Measurements from ENCODE around the gene FLT4. TPM values are rescaled to one million over a fixed set of nuclear protein-coding genes. Genes with fewer than 3 reads are reported as not detected.

FLT4 gene
- polyA plus RNA-seq, 1 donor, result 7.3 TPM

DNA sequence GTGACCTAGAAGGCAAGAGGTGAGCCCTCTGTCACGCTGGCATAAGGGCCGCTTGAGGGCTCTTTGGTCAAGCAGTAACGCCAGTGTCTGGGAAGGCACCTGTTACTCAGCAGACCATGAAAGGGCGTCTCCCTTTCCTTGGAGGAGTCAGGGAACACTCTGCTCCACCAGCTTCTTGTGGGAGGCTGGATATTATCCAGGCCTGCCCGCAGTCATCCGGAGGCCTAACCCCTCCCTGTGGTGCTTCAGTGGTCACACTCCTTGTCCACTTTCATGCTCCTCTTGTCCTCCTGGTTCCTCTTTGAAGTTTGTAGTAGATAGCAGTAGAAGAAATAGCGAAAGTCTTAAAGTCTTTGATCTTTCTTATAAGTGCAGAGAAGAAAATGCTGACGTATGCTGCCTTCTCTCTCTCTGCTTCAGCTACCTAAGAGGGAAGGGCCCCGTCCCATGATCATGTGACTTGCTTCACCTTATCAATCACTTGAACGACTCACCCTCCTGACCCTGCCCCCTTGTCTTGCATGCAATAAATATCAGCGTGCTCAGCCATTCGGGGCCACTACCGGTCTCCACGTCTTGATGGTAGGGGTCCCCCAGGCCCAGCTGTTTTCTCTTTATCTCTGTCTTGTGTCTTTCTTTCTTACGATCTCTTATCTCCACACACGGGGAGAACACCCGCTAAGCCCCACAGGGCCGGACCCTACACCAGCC lies 41.4 kb downstream of the FLT4 start:
- no peak for DNase-seq (ENCODE audit: low read depth)

DNA sequence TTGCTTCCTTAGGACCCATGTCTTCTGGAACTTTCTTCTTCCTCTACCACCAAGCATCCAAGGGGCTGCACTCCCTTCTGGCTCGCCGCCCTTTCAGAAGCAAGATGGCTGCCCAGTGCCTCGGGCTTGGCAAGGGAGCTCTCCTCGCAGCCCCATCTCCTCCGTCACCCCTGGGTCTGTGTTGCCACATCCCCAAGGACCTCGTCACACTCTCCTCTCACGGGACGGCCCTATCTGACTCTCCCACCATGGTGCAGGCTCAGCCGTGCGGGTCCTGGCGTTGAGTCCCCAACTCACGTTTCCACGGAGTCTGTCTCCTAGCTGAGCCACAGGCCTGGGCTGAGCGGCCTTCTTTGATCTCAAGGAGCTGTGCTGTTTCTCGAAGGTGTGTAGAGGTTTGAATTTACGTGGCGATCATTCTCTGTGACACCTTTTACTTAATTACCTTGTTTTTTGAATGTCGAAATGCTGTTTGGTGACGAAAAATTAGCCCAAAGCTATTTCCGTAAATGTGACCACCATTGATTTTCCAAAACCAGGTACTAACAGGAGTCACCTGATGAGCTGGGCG lies 43.1 kb downstream of the FLT4 start:
- no peak for DNase-seq (ENCODE audit: low read depth)

DNA sequence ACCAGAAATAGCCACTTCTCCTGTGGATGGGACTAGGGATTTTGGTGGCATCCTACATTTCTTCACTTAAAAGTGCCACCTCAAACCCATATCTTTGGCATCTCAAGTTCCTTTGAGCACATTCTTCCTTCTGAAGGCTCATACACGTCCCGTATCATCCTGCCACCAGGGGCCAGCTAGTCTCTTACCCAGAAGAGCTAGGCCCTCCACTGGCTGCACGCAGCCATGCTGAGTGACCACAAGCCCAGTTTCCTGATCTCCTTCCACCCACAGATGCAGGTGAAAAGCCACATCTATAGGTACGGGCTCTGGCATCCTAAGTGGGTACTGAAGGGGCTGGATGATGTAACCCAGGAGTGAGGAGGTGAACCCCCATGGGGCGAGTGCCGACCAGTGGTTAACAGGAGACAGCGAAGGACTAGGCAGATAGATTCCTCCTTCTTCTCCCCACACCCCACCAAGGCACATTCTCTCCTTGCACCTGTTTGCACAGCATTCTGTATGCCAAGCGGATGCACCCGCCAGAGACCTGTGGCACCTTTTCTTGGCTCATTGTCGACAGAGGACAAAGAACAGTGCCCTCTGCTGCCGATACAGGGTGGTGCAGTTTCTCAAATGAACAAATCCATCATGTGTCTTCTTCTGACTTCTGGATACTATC lies 43.7 kb downstream of the FLT4 start:
- no peak for DNase-seq (ENCODE audit: low read depth)

DNA sequence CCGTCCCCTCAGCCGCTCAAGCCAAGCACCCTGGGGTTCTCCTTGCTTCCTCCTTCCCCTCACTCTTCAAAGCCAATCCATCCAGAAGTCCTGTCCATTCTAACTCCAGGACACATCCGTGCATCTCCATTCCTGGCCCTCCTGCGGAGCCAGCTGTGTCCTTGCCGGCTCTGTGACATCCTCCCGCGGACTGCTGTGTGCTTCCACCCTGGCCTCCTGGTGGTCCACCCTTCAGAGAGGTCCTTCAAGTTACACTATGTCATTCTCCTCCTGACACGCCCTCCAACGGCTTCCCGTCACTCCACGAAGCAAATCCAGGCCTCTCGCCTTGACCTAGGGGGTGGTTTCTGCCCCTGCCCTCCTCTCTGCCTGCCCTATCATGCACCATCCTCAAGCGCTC lies 45.1 kb downstream of the FLT4 start:
- DNase-seq (ENCODE audit: low read depth), result no peak

DNA sequence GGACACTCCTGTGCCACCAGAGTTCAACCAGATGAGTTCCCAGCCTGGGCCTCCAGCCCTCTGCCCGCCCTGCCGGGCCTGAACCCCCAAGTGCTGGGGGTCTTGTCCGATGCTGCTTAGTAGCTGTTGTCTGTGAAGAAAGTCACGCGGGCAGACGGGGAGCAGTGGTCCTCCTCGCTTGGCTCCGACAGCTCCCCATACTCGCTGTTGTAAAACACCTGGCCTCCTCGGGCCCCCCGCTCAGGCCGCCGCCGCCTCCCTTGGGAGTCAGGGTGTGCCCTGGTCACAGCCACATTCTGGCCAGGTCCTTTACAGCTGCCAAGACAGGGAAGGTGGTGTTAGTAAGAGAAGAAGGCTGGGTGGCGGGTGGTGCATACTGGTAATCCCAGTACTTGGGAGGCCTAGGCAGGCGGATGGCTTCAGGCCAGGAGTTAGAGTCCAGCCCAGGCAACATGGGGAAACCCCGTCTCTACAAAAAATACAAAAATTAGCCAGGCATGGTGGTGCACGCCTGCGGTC lies 46.3 kb downstream of the FLT4 start:
- DNase-seq (ENCODE audit: low read depth), result no peak

DNA sequence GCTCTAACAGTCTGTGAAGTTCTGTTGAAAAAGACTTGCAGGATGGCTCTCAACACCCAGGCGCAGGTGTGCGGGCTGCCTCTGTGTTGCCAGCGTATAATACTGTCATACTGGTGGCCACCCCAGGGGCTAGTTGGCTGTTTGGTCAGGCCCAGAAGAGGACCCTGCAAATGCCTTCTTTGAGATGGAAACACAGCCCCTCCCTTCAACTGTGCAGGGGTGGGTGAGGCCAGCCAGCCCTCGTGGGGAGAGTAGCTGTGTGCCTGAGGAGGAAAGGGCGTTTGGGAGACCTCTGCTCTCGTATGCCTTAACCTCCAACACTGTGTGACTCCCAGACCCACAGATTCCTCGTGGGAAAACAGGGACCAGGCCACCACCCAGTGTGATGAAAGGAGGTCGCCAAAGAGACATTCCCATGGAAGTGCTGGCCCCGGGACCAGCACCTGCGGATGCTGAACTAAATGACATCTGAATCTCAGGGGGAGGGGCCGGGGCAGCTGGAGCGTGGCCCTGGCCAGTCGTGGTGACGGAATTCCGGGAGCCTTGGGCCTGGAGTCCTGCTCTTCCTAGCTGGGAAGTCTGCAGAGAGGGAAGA lies 46.8 kb downstream of the FLT4 start:
- DNase-seq (ENCODE audit: low read depth), result no peak

DNA sequence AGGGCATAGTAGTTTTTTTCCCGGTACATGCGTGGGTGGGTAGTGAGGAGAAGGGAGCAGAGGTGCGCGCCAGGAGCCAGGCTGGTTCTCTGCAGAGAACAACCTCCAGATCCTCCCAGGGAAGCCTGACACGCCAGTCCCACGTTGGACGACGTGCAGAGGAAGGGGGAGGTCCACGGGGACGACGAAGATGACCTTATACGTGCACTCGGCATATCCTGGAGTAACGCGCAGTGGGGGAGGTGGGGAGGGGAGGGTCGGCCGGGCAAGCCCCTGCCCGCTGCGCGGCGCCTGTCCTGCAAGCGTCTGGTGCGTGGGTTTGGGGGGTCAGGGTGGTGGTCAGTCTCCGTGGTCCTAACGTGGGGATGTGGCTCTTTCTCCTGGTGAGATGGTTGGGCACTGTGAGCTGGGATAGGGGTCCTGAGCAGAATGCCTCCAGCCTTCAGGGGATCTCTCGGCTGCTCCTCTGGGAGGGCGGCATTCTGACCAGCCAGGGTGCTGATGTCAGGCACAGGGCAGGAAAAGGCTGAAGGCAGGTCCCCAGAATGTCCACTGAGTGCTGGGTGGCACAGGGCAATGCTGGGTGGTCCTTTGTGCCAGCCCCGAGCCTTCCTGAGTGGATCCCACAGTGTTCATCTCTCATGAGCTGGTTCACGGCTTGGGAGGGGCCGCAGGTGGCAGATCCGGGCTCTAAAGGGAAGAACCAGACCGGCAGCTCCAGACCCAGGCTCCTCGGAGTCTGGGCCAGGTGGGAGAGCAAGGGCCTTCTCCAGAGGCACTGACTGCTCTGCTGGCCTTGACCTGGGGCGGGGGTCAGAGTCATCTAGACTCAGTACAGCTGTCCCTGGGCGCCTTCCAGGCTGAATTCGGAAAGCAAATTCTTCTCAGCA lies 47.6 kb downstream of the FLT4 start:
- no peak for DNase-seq (ENCODE audit: low read depth)

DNA sequence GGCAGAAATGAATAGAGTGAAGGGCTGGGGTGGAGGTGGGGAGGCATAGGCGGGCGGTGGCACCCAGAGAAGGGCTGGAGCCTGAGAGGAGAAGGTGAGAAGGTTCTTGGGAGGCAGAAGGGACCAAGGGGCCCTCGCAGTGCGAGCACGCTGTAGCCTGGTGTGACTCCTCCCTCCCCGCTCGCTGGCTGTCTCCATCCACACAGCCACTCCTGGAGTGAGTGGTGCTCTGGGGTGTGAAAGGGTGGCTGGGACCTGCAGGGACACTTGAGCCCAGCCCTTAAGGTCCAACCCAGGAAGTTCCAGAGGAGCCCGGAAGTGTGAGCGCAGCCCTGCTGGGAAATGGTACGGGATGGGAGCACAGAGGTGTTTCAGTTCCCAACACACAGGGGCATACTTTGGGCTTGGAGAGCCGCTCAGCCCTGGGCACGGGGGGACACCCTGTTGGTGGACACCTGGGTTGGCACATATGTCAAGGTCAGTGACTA lies 48.8 kb downstream of the FLT4 start:
- DNase-seq (ENCODE audit: low read depth), result no peak

DNA sequence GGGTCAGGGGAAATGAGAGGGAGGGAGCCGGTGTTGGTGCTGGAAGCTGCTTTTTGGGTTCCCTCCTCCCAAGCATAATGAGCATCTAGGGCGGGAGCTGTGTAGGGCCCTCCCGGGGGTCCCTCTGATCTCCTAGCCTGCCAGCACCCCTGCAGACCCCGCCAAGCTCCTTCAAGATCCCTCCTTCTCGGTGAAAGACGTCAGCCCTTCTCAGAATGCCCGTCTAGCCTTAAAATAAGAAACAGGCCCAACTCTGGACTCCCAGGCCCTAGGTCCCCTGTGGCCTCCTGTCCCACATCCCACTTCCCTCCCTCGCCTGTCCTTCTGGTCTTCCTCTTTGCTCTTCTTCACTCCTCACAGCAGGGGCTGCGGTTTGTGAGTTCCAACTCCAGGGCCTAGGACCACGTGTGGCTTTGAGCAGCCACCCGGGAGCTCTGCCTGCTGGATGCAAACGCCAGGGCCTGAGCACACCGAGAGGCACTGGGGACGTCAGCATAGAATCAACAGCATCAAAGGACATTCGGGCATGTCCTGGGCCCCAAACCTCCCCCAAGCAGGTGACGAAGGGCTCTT lies 49.3 kb downstream of the FLT4 start:
- DNase-seq (ENCODE audit: low read depth), result no peak

DNA sequence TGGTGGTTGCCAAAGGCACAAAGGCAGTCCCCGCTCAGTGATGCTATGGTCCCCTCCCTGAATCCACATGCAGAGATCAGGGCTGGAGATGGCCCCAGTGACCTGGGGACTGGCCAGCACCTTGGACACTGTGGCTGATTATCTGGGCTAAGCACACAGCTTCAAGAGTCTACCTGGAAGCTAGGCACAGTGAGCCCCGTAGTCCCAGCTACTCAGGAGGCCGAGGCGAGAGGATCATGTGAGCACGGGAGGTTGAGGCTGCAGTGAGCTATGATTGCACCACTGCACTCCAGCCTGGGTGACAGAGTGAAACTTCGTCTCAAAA lies 49.8 kb downstream of the FLT4 start:
- no peak for DNase-seq (ENCODE audit: low read depth)

DNA sequence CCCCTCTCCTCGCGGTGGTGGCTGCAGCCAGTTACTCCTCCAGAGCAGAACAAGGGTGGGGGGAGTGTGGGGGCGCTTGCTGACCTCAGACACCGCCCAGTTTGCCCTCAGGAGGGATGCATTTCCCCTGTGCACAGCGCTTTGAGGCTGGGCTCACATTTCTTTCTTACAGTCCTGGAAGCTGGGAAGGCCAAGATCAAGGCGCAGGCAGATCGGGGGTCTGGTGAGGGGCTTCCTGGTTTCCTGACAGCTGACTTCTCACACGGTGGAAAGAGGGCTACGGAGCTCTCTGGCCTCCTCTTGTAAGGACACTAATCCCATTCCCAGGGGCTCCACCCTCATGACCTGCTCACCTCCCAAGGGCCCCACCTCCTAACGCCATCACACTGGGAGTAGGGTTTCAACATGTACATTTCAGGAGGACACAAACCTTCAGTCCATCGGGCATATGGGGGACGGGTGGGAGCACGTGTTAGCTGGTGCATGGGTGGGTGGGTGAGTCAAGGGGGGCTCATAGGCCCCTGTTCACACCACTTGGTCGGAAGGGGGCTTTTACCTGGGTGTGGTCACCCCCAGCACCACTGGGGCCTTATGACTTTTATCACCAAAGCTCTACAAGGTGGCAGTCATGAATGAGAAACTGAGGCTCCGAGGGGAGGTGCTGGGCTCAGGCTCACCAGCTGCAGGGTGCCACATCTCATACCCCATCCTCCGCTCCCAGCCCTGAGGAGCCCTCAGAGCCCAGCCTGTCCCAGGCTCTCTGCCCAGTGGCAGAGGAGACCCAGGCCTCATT lies 50.4 kb downstream of the FLT4 start:
- no peak for DNase-seq (ENCODE audit: low read depth)

DNA sequence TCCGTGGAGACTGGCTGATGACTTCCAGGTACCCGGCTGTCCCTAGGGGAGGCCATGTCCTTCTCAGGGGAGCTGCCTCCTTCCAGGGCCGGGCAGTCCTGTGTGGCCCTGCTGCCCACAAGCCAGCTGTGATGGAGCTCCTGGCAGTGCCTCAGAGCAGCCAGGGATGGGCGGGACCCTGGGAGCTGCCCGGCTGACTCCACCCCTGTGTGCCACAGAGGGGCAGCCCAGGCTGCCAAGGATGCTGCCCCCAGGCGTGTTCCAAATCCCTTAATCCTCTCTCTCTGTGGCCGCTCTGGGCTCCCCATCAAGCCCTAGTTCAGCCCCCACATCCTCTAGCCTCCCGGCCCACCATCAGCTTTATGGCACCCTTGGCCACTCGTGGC lies 51.1 kb downstream of the FLT4 start:
- no peak for DNase-seq (ENCODE audit: low read depth)

DNA sequence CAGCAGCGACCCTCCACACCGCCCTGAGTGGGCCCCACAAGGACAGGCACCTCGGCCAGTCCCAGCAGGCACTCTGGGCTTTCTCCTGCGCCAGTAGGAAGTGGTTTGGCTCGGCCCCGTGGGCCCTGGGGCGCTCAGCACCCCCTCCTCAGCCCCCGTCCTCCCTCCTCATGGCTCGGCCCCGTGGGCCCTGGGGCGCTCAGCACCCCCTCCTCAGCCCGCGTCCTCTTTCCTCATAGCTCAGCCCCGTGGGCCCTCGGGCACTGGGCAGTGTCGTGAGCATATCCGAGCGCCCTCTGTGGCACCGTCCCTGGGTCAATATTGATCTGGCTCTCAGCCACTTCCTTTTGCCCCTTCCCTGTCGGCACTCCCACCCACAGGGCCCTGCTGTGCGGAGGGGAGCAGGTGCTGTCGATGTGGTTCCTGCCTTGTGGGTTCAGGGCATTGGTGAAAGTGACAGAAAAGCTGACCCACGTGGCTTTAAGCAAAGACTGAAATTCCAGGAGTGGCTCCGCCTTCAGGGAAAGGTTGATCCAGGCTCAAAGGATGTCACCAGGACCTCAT lies 52.6 kb downstream of the FLT4 start:
- no peak for DNase-seq (ENCODE audit: low read depth)

DNA sequence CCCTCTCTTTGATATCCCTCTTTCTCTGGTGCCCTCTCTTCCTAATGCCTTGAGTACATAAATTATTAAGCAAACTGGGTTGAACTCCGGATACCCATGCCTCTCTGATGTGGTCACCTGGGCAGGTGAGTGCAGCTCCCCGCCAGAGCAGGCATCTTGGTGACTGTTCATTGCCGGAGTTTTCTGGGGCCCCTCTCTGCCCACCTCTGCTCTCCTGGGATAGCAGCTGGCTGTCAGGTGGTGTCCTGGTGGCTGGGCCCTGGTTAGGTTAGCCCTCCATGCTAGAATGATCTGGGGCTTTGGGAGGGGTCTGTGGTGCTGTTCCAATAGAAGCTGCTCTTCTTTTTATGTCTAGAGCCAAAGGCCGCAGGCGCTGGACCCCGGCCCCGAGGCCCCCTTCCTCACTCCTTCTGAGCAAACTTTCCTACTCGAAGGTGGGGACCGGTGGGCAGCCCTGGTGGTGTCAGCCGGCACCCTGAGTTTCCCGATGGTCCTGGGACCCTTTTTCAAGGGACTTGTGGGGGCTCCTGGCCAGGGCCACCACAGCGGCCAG lies 53.2 kb downstream of the FLT4 start:
- DNase-seq (ENCODE audit: low read depth), result no peak

DNA sequence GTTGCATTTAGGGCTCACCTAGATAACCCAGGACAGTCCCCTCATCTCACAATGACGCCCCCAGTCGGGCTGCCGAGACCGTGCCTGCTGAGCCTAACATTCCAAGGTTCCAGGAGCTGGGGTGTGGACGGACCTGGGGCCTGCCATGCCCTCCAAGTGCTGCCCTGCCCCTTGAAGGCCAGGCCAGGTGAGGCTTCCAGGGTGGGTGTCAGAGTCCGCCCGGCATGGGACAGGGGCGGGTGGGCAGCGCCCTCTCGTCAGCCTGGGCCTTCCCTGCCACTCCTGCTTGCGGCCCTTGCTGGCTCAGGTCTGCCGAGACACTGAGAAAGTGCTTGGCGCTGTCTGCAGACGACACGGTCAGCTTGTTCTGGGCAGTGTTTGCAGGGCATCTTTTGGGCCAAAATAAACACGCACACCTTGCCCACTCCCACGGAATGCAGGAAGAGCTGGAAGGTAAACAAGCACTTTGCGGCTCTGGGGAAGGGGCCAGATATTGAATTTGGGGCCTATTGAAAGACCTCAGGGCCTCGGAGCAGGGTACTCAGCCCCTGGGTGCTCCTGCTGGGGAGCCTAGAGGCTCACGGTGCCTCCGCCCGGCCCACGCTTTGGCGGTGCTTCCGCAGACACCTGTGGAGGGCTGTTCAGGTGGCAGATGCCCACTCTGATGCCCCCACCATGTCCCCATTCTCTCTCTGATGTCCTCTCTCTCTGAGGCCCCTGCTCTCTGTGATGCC lies 53.9 kb downstream of the FLT4 start:
- no peak for DNase-seq (ENCODE audit: low read depth)

DNA sequence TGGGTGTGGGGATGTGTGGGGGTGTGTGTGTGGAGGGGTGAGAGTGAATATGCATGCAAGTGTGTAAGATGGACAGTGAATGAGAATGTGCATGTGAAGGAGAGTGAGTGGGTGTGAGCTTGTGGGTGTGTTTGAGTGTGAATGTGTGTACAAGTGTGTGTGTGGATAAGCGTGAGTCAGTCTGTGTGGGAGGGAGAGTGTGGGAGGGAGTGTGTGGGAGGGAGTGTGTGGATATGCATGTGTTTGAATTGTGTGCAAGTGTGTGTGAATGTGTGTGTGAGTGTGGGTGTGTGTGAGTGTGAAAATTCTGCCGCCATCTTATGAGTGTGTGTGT lies 54.4 kb downstream of the FLT4 start:
- no peak for DNase-seq (ENCODE audit: low read depth)

DNA sequence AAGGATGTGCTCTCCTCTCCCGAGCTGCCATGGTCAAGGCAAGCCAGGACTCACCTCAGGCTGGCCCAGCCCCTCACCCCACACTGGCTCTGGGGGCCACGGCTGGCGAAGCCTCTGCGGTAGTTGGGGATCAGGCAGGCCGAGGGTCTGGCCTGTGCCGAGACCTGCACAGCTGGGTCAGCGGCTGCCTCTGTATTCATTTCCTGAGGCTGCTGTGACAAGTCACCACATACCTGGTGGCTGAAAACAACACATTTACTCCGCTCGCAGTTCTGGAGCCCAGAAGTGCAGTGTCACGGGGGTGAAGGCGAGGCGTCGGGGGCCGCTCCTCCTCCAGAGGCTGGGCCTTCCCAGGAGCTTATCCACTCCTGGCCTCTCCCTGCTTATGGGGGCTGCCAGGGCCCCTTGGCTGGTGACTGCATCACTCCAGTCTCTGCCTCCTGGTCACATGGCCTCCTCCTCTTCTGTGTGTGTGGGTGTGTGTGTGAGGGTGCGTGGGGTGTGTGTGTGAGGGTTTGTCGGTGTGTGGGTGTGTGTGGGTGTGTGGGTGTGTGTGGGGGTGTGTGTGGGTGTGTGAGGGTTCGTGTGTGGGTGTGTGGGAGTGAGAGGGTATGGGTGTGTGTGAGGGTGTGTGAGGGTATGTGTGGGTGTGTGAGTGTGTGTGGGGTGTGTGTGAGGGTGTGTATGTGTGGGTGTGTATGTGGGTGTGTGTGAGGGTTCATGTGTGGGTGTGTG lies 54.9 kb downstream of the FLT4 start:
- DNase-seq (ENCODE audit: low read depth), result no peak

DNA sequence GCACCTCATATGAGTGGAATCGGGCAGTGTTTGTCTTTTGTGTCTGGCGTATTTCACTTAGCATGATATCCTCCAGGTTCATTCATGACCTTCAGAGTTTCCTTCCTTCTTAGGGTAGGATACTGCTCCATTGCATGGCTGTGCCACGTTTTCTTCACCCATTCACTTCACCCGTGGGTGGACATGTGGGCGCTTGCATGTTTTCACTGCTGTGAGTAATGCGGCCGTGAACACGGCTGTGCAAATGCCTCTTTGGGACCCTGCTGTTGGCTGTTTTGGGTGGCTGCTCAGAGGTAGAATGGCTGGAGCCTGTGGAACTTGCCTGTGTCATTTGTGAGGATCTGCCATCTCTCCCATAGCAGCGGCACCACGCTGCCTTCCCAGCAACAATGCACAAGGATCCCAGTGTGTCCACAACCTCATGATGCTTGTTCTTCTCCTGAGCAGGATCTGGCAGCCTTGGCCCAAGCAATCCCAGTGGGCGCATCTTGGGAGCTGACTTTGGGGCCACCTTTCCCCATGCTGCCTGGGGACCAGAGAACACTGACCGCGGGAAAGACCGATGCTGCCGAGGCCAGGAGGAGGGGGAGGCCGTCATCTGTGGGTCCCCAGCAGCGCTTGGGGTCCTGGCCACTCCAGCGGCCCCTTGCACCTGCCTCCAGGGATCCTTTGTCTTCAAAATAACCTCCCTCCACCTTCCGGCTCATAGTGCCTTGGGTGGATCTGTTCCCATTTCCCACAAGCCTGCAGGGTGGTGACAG lies 55.8 kb downstream of the FLT4 start:
- no peak for DNase-seq (ENCODE audit: low read depth)

Data from forelimb muscle (tissue), 1 donor.